Superior temporal gyrus (tissue), 1 donor: Measurements from ENCODE around the gene A4GNT.
"Not testable (repeated sequence)": the region's sequence is repeated elsewhere in the genome, so short reads cannot be mapped to it uniquely, and the experiment has no call there.

Experiments
- DNase-seq: peaks from one replicate; pipeline ENCODE4 v3.0.0-alpha.2; 2016; ENCODE audit errors: extremely low spot score

The A4GNT gene

GRCh38 chr3:138118612-138119422 is 13.4 kb downstream of the A4GNT start:
- peak; percentile 84 for DNase-seq

- peak; percentile 16 for DNase-seq
These were observed 16.9 kb downstream of the A4GNT start, which contains the start of gene DZIP1L for GRCh38 chr3:138114988-138115971. TSS of gene DZIP1L (minus strand) at chr3:138115608. CDS start at chr3:138103971, 11,637 bp downstream.

GRCh38 chr3:138114431-138114918 is 17.7 kb downstream of the A4GNT start:
- DNase-seq: no peak

GRCh38 chr3:138113326-138113725 is 18.9 kb downstream of the A4GNT start:
- DNase-seq: no peak

GRCh38 chr3:138112362-138112761 is 19.8 kb downstream of the A4GNT start:
- no peak for DNase-seq

GRCh38 chr3:138105598-138105997 is 26.6 kb downstream of the A4GNT start:
- DNase-seq: no peak

- DNase-seq: no peak
These were observed 28.7 kb downstream of the A4GNT start for GRCh38 chr3:138103466-138103865.

GRCh38 chr3:138101351-138101940 is 30.7 kb downstream of the A4GNT start:
- DNase-seq: not testable (repeated sequence)

- no peak for DNase-seq
These were observed 32.8 kb downstream of the A4GNT start for GRCh38 chr3:138099417-138099816.

- DNase-seq: no peak
These were observed 34.7 kb downstream of the A4GNT start for GRCh38 chr3:138097192-138098172.

- DNase-seq: no peak
These were observed 38.5 kb downstream of the A4GNT start for GRCh38 chr3:138093721-138094120.

GRCh38 chr3:138092023-138092422 is 40.2 kb downstream of the A4GNT start:
- DNase-seq: no peak

- no peak for DNase-seq
These were observed 43.1 kb downstream of the A4GNT start for GRCh38 chr3:138089091-138089490.

GRCh38 chr3:138085745-138086144 is 46.4 kb downstream of the A4GNT start:
- DNase-seq: not testable (repeated sequence)

GRCh38 chr3:138084196-138084595 is 48.0 kb downstream of the A4GNT start:
- no peak for DNase-seq

- no peak for DNase-seq
These were observed 49.2 kb downstream of the A4GNT start for GRCh38 chr3:138082992-138083386.

- no peak for DNase-seq
These were observed 49.9 kb downstream of the A4GNT start for GRCh38 chr3:138082085-138082991.

- no peak for DNase-seq
These were observed 50.7 kb downstream of the A4GNT start for GRCh38 chr3:138081371-138082084.

GRCh38 chr3:138079901-138080300 is 52.3 kb downstream of the A4GNT start:
- DNase-seq: no peak
